ENCODE measurements around the gene ELF3. TPM values are rescaled to one million over a fixed set of nuclear protein-coding genes. Genes with fewer than 3 reads are reported as not detected.

ELF3 gene
- total RNA-seq, 6 donors from 2014 or later: 82.8 to 261 (median 137) TPM

GRCh38 chr1:201984446-201984845 is 25.9 kb upstream of the ELF3 start:
- H3K4me1 ChIP-seq: peaks cover 3 to 21% (median 13%) of the 10 kb centered on the region in 4 donors
- H3K36me3 ChIP-seq: peaks cover 3 to 11% (median 10%) of the 10 kb centered on the region in 4 donors
- WGBS, 2 donors: 94 to 95% methylated on average over 3 of the region's 3 CpGs
- DNase-seq (no peak), ATAC-seq (ENCODE audit: low FRiP score in 2 of 2) (no peak)
- H3K4me3 ChIP-seq: no peak overlapping the region
- no peaks in the 10 kb centered on the region for H3K9me3 ChIP-seq
- H3K27ac ChIP-seq: peak overlapping the region in 1 of 4 donors; percentile 91
- no peak for TF ChIP-seq POLR2A (IDR thresholded peaks at IDR 0.05)
- TF ChIP-seq CTCF (IDR thresholded peaks at IDR 0.05): no peak
- TF ChIP-seq EP300 (IDR thresholded peaks at IDR 0.05): no peak
- TF ChIP-seq POLR2AphosphoS5 (IDR thresholded peaks at IDR 0.05): no peak
- H3K27me3 ChIP-seq: no peaks in the 10 kb centered on the region

GRCh38 chr1:201985355-201985754 is 25.0 kb upstream of the ELF3 start:
- H3K4me1 ChIP-seq: peaks cover 3 to 21% (median 13%) of the 10 kb centered on the region in 4 donors
- H3K9me3 ChIP-seq: no peaks in the 10 kb centered on the region
- no peaks in the 10 kb centered on the region for H3K27me3 ChIP-seq
- no peak for TF ChIP-seq CTCF (IDR thresholded peaks at IDR 0.05)
- no peak for TF ChIP-seq POLR2A (IDR thresholded peaks at IDR 0.05)
- no peak for TF ChIP-seq POLR2AphosphoS5 (IDR thresholded peaks at IDR 0.05)
- TF ChIP-seq EP300 (IDR thresholded peaks at IDR 0.05): no peak
- H3K36me3 ChIP-seq: peaks cover 12 to 20% (median 19%) of the 10 kb centered on the region in 4 donors
- DNase-seq: no peak
- no peak for ATAC-seq (ENCODE audit: low FRiP score in 2 of 2)
- H3K27ac ChIP-seq: no peak overlapping the region
- H3K4me3 ChIP-seq: no peak overlapping the region
- WGBS, 2 donors: 92 to 96% methylated on average over 2 of the region's 2 CpGs

- DNase-seq (no peak), ATAC-seq (ENCODE audit: low FRiP score in 2 of 2) (peak in 1 of 2 donors; percentile 82)
- H3K36me3 ChIP-seq: peaks cover 17 to 52% (median 51%) of the 10 kb centered on the region in 4 donors
- peaks cover 2 to 10% (median 7%) of the 10 kb centered on the region in 4 donors for H3K4me1 ChIP-seq
- H3K4me3 ChIP-seq: no peak overlapping the region
- 80 to 81% methylated on average over 7 of the region's 7 CpGs for WGBS, 2 donors
- H3K27ac ChIP-seq: no peak overlapping the region
- no peaks in the 10 kb centered on the region for H3K9me3 ChIP-seq
- H3K27me3 ChIP-seq: no peaks in the 10 kb centered on the region
- TF ChIP-seq EP300 (IDR thresholded peaks at IDR 0.05) (no peak), CTCF (IDR thresholded peaks at IDR 0.05) (no peak), POLR2A (IDR thresholded peaks at IDR 0.05) (no peak), POLR2AphosphoS5 (IDR thresholded peaks at IDR 0.05) (no peak)
These were observed 21.8 kb upstream of the ELF3 start for GRCh38 chr1:201988601-201989000.

GRCh38 chr1:201989354-201990128 is 20.8 kb upstream of the ELF3 start:
- Histone ChIP-seq H3K4me3 (no peak overlapping the region), H3K27ac (no peak overlapping the region), H3K27me3 (no peaks in the 10 kb centered on the region), H3K36me3 (peaks cover 17 to 59% (median 58%) of the 10 kb centered on the region in 4 donors), H3K9me3 (no peaks in the 10 kb centered on the region), H3K4me1 (peaks cover 0 to under 1% (median 0%) of the 10 kb centered on the region in 4 donors)
- DNase-seq (no peak), ATAC-seq (ENCODE audit: low FRiP score in 2 of 2) (peak in 1 of 2 donors; percentile 65)
- 93 to 96% methylated on average over 10 of the region's 10 CpGs for WGBS, 2 donors
- TF ChIP-seq POLR2AphosphoS5 (IDR thresholded peaks at IDR 0.05): no peak
- TF ChIP-seq POLR2A (IDR thresholded peaks at IDR 0.05): no peak
- TF ChIP-seq EP300 (IDR thresholded peaks at IDR 0.05): no peak
- no peak for TF ChIP-seq CTCF (IDR thresholded peaks at IDR 0.05)
